CD4-positive, alpha-beta T cell treated with Interleukin-21 for 1 hour (primary cell): ENCODE data around the gene CA12.

Source experiments
- DNase-seq: peaks from one replicate; pipeline ENCODE4 v3.0.0-alpha.2; 2020

Gene CA12

GRCh38 chr15:63374686-63375520 is 6.7 kb downstream of the CA12 start:
- DNase-seq: no peak

GRCh38 chr15:63373866-63374548 is 7.6 kb downstream of the CA12 start:
- no peak for DNase-seq

DNA sequence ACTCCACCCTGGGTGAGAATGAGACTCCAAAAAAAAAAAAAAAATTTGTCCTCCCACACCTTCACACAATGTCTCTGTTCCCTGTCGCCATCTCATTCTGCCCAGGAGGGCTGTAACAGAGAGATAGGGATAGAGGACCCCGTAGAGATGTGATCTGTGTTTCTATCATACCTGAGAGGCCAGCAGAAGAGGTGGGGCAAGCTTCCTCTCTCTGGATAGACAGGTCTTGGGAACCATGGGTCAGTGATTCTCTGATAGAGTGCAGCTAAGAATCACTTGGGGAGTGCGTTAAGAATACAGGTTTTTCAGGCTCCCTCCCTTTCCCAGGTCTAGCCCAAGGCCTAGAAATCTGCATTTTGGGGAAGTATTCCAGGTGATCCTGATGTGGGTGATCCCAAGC is 8.3 kb downstream of the CA12 start:
- no peak for DNase-seq

DNA sequence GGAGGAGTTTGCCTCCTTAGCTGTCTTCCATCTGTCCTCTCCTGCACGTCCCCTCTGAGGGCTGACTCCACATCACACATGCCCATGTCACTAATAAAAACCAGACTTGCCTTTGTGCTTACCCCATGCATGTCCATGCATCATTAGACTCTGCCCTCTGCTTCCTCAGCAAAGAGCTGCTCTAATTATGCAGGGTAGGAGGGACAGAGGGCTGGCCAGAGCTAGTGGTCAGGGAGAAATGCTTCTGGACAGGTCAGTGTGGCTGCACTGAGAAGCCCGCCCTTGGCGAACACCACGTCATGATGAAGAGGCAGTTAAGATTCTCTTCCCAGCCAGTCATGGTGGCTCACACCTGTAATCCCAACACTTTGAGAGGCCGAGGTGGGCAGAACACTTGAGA is 8.9 kb downstream of the CA12 start:
- DNase-seq: no peak

DNA sequence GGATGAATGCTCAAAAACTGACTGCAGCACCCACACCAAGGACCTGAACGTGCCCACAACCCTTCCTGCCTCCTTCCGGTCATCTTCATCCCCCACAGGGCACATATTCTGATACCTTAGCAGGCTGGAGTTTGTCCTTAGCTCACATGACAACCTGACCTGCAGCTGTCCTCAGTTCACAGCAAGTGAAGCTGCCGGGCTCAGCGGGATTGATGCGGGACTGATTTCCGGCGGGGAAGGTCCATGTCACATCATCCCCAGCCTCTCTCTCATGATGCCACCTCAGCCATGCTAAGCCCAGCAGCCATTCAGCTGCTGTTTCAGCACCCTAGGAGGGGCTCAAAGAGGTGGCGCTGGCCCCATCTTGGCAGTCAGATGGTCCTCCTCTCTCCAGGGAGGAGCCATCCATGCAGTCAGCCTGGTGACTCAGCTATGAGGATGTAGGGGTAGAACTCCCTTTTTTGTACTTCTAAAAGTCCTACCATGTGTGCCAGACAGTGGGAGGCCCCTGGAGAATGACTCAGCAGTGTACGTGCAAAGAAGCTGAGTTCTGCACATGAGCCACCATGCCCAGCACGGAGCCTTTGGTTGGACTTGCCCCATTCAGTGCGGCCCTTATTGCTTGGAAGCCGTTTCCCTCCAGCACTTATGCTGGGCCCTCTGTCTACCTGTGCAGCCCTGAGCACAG is 9.5 kb downstream of the CA12 start:
- DNase-seq: no peak

DNA sequence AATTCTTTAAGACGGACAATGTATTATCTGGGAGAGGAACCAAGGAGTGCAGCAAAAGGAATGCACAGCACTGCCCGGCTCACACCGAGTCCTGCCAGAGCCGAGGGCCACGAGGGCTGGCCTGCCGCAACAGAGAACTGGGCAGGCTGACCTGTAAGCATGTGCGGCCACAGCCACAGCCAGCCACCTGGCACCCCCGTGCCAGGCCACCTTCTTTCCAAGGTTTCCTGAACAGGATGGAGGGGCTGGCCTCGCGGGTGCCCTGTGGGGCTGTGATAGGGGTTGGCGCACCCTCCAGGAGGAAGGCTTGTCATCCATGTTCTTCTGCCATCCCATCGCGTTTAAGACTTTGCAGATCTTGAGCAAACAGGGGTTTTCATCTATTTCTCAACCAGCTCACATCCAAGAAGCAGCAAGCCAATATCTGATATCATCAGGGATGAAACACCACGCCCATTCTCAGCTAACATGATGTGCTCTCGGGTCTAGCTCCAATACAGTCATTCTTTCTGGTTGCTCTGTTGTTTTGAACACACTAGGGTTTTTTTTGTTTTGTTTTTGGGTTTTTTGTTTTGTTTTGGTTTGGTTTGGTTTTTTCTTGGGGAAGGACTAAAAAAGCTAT is 10.2 kb downstream of the CA12 start:
- no peak for DNase-seq

DNA sequence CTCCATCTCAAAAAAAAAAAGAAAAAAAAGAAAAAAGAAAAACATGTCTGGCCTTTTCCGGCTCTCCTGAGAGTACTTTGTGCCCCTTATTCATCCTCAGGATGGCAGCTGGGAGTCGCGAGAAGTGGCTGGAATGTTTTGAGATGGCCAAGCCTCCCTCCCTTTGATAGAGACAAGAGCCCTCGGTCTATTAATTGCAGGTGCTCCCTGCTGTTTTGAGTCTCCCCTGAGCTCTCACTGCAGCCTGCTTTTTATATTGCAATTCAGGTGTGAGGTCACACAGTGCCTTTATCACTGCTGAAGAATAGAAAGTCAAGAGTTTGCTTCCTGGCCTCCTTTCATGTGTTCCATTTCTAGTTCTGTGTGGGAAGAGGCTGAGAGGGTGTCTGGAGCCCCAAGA is 10.9 kb downstream of the CA12 start:
- no peak for DNase-seq

DNA sequence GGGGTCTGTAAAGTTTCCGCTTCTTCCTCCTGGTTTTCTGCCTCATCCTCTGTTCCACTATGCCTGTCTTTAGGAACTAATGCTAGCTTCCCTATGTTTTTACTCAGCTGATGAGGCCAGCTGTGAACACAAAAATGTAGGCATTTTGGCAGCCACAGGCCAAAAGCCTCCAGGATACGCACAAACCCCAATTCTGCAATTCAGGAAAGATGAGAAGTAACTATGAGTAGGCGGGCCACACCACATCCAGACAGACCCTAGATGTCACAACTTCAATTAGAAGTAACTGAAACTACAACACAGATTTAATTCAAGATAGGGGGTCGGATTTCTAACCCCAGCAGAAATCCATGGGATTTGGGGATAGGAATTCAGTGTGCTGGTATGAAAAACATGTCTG is 11.9 kb downstream of the CA12 start:
- no peak for DNase-seq

DNA sequence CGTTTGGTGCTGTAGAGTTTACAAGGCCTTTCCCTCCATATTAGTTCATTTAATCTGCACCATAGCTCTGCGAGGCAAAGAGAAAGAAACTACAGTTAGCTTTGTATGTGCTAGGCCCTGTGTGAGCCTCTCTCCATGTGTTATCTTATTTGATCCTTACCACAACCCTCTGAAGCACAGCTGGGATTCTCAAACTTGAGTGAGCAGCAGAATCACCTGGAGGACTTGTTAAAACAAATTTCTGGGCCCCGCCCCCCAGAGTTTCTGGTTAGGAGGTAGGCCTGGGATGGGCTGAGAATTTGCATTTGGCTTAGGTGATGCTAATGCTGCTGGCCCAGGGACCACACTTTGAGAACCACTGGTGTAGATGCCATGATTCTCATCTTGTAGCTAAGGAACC is 12.3 kb downstream of the CA12 start:
- DNase-seq: no peak

GRCh38 chr15:63368503-63368902 is 13.1 kb downstream of the CA12 start:
- DNase-seq: no peak

DNA sequence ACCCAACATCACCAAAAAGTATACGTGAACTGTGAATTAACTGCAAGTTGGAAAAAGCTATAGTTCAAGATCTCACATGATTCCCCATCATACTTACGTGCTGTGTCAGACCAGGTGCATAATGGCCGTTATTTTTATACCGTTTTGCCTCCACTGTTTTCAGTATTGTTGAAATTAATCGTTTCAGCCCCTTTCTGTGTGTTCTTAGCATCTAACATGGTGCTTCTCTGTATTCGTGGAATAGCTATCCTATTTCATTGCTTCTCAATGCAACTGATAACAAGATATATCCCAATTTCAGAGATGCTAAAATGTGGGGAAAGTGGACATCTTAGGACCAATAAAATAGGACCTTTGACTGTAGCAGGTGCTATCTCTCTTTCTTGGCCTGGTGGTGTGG is 13.7 kb downstream of the CA12 start:
- no peak for DNase-seq

DNA sequence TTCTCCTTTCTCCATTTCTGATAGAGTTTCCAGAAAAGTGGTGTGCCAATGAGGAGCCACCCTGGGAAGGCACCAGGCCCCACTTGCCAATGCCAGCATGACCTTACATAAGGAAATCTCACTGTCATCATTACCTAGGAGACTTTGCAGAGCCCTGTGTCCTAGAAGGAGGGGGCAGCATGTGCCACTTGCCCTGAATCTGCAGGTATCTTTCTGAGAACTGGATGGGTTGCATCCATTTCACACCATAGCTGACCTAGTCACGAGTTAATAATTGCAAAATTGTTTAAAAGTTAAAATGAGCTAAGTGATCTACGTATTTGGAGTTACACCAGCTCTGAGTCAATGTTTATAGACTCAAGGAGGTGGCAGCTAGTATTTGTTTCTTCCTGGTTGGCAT is 14.3 kb downstream of the CA12 start:
- DNase-seq: no peak

DNA sequence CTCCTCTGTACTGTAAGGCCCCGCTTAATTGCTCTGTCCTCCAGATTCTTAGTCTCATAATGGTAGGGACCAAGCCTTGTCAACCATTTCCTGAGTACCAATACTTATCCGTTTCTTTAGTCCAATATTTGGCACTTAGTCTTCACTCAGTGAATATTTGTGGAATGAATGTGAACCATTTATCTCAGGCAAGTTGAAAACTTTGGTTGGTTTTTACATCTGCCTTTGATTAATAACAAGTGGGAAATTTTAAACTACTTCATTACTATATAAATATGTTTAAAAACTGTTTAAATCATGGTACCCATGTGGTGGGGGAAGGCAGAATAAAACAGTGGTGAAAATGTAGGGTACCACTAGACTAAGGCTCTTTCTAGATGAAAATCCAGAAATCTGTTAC is 15.2 kb downstream of the CA12 start:
- DNase-seq: no peak

GRCh38 chr15:63365273-63365680 is 16.4 kb downstream of the CA12 start:
- no peak for DNase-seq

GRCh38 chr15:63364399-63365272 is 17.0 kb downstream of the CA12 start:
- no peak for DNase-seq

- DNase-seq: no peak
These were observed 18.4 kb downstream of the CA12 start for GRCh38 chr15:63363292-63363691.

DNA sequence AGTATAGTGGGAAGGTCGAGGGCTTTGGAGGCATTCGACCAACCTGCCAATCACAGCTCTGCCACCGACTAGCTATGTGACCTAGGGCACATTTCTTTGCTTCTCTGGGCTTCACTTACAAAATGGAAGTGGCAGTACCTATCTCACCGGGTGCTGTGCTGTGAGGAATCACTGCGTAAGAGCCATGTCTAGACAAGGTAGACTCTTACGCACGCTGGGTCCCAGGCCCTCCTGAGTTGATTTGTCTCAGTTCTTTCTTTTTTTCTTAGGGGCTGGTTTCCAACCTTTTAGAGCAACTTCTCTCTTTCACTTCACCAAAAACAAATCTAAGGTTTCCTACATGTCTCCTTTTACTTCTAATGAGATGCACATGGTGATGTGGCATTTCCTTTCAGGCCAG is 18.8 kb downstream of the CA12 start:
- DNase-seq: no peak

DNA sequence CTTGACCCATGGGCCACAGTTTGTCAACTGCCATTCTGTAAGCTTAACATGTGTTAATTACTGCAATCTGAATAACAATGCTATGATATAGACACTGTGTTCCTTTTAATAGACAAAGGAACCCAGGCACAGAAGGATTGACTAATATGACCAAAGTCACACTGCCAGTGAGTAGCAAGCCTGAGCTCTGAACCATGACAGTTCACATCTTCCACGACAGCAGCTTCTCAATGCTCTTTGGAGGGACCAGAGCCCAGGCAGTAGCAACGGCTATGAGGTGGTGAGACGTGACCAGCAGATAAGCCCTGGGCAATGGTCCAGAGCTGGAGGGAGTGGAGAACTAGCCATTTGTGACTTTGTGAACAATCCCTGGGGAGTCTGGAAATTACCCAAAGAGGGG is 19.4 kb downstream of the CA12 start:
- no peak for DNase-seq

DNA sequence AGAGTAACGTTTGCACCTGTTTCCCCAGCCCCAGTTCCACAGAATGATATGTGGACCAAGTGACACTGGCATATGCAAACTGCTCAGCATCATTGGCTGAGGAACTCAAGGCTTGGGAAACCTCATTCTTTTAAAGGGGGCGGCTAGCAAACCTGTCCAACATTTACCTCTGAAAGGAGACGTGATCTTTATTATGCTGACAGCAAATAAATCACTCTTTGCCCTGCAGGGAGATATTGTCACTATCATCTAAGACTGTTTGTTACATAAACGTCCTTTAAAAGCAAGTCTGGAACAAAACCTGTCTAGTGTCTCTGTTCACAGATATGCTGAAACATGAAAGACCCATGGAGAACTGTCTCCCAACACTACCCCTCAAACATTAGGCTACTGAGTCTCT is 21.5 kb downstream of the CA12 start:
- no peak for DNase-seq

- no peak for DNase-seq
These were observed 23.2 kb downstream of the CA12 start for GRCh38 chr15:63358241-63359029.

GRCh38 chr15:63357731-63358130 is 23.9 kb downstream of the CA12 start:
- no peak for DNase-seq

DNA sequence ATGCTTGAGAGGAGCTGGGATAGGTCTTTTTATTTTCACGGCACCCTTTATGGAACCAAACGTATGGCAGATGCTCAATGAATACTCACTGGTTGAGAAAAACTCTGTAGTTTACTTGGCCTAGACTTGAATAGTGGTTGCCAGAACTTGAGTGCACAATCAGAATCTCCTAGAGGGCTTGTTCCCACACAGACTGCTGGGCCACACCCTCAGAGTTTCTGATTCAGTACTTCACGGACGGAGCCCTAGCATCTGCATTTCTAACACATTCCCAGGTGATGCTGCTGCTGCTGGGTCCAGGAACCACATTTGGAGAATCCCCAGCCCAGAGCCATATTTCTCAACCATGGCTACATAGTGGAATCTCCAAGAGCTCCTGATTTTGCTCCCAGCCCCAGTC is 24.6 kb downstream of the CA12 start:
- no peak for DNase-seq
